ENCODE results near the gene SORCS2.

DNA sequence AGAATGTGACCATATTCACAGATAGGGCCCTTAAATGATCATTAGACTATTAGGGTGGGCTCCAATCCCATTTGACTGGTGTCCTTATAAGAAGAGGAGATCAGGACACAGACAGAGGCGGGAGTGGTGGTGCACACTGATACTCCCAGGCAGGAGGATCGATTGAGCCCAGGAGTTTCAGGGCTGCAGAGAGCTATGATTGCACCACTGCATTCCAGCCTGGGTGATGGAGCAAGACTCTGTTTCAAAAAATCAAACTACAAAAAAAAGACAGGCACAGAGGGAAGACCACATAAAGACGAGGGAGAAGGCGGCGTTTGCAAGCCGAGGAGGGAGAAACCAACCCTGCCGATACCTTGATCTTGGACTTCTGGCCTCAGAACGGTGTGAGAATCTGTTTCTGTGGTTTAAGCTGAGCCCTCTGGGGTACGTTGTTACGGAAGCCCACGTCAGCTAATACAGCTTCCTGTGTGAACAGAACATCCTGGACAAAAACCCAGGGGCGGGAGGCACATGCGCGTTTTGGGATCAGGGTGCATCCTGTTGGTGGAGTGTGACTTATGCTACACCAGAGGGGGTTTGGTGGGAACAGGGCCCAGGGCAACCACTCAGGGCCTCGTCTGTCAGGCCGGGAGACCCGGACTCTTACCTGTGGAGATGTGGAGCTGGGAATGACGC is 454.2 kb downstream of the SORCS2 start:
- TF ChIP-seq, protein P1, sequence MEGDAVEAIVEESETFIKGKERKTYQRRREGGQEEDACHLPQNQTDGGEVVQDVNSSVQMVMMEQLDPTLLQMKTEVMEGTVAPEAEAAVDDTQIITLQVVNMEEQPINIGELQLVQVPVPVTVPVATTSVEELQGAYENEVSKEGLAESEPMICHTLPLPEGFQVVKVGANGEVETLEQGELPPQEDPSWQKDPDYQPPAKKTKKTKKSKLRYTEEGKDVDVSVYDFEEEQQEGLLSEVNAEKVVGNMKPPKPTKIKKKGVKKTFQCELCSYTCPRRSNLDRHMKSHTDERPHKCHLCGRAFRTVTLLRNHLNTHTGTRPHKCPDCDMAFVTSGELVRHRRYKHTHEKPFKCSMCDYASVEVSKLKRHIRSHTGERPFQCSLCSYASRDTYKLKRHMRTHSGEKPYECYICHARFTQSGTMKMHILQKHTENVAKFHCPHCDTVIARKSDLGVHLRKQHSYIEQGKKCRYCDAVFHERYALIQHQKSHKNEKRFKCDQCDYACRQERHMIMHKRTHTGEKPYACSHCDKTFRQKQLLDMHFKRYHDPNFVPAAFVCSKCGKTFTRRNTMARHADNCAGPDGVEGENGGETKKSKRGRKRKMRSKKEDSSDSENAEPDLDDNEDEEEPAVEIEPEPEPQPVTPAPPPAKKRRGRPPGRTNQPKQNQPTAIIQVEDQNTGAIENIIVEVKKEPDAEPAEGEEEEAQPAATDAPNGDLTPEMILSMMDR (IDR thresholded peaks at IDR 0.05; ENCODE audit: low read depth, low read length, poor library complexity, severe bottlenecking): no peak
- TF ChIP-seq EZH2phosphoT487 (IDR thresholded peaks at IDR 0.05; ENCODE audit: borderline replicate concordance, low read length): no peak

Measured in DOHH2 (cell line).